ENCODE measurements around the gene RUNX3. TPM values are rescaled to one million over a fixed set of nuclear protein-coding genes. Genes with fewer than 3 reads are reported as not detected.

RUNX3 gene
- total RNA-seq, 1 experiment from 2014 or later: 1.5 TPM

DNA sequence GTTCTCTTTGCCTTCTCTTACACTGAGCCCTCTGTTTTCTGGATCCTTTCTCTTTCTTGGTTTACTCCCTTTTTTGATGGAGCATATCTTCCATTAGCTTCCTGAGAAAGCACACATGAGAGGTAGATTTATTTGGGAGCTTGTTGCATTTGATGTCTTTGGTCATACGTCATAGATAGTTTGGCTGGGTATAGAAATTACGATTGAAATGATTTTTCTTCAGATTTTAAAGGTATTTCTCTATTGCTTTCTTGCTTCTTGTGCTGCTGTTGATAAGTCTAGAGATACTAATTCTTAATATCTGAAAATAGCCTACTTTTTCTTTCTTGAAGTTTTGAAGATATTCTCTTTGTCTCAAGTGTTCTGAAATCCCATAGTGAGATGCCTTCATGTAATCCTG, 45.3 kb upstream of the RUNX3 start:
- peaks cover 11% of the 10 kb centered on the region for H3K27me3 Mint-ChIP-seq (ENCODE audit: low read depth)
- DNase-seq (ENCODE audit: low spot score): no peak
- H3K9me3 Mint-ChIP-seq: peaks cover 31% of the 10 kb centered on the region
- CTCF ChIA-PET: no interaction called here
- no peak for ATAC-seq
- peaks cover 27% of the 10 kb centered on the region for H3K4me1 Mint-ChIP-seq
- TF ChIP-seq, protein P1, sequence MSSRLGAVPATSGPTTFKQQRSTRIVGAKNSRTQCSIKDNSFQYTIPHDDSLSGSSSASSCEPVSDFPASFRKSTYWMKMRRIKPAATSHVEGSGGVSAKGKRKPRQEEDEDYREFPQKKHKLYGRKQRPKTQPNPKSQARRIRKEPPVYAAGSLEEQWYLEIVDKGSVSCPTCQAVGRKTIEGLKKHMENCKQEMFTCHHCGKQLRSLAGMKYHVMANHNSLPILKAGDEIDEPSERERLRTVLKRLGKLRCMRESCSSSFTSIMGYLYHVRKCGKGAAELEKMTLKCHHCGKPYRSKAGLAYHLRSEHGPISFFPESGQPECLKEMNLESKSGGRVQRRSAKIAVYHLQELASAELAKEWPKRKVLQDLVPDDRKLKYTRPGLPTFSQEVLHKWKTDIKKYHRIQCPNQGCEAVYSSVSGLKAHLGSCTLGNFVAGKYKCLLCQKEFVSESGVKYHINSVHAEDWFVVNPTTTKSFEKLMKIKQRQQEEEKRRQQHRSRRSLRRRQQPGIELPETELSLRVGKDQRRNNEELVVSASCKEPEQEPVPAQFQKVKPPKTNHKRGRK (CRISPR knock-in tag; IDR thresholded peaks at IDR 0.05; ENCODE audit: borderline replicate concordance): no peak
- TF ChIP-seq, protein P2, sequence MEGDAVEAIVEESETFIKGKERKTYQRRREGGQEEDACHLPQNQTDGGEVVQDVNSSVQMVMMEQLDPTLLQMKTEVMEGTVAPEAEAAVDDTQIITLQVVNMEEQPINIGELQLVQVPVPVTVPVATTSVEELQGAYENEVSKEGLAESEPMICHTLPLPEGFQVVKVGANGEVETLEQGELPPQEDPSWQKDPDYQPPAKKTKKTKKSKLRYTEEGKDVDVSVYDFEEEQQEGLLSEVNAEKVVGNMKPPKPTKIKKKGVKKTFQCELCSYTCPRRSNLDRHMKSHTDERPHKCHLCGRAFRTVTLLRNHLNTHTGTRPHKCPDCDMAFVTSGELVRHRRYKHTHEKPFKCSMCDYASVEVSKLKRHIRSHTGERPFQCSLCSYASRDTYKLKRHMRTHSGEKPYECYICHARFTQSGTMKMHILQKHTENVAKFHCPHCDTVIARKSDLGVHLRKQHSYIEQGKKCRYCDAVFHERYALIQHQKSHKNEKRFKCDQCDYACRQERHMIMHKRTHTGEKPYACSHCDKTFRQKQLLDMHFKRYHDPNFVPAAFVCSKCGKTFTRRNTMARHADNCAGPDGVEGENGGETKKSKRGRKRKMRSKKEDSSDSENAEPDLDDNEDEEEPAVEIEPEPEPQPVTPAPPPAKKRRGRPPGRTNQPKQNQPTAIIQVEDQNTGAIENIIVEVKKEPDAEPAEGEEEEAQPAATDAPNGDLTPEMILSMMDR (IDR thresholded peaks at IDR 0.05): no peak
- TF ChIP-seq JUN (CRISPR knock-in tag; IDR thresholded peaks at IDR 0.05): no peak
- no peak for TF ChIP-seq ZNF263 (CRISPR knock-in tag; IDR thresholded peaks at IDR 0.05; ENCODE audit: low read depth)
- TF ChIP-seq ZBTB21 (CRISPR knock-in tag; IDR thresholded peaks at IDR 0.05; ENCODE audit: borderline replicate concordance): no peak
- TF ChIP-seq NR1H2 (CRISPR knock-in tag; IDR thresholded peaks at IDR 0.05): no peak
- TF ChIP-seq SMAD3 (CRISPR knock-in tag; IDR thresholded peaks at IDR 0.05; ENCODE audit: borderline replicate concordance): no peak
- TF ChIP-seq, protein P3, sequence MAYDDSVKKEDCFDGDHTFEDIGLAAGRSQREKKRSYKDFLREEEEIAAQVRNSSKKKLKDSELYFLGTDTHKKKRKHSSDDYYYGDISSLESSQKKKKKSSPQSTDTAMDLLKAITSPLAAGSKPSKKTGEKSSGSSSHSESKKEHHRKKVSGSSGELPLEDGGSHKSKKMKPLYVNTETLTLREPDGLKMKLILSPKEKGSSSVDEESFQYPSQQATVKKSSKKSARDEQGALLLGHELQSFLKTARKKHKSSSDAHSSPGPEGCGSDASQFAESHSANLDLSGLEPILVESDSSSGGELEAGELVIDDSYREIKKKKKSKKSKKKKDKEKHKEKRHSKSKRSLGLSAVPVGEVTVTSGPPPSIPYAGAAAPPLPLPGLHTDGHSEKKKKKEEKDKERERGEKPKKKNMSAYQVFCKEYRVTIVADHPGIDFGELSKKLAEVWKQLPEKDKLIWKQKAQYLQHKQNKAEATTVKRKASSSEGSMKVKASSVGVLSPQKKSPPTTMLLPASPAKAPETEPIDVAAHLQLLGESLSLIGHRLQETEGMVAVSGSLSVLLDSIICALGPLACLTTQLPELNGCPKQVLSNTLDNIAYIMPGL (CRISPR knock-in tag; IDR thresholded peaks at IDR 0.05): no peak
- TF ChIP-seq TEAD4 (CRISPR knock-in tag; IDR thresholded peaks at IDR 0.05): no peak
- TF ChIP-seq ZNF219 (CRISPR knock-in tag; IDR thresholded peaks at IDR 0.05; ENCODE audit: borderline replicate concordance): no peak
- TF ChIP-seq PRDM15 (CRISPR knock-in tag; IDR thresholded peaks at IDR 0.05): no peak
- no peak for TF ChIP-seq CREM (CRISPR knock-in tag; IDR thresholded peaks at IDR 0.05)
- TF ChIP-seq CDX4 (CRISPR knock-in tag; IDR thresholded peaks at IDR 0.05; ENCODE audit: borderline replicate concordance): no peak
- TF ChIP-seq JAZF1 (CRISPR knock-in tag; IDR thresholded peaks at IDR 0.05): no peak
- TF ChIP-seq, protein P4, sequence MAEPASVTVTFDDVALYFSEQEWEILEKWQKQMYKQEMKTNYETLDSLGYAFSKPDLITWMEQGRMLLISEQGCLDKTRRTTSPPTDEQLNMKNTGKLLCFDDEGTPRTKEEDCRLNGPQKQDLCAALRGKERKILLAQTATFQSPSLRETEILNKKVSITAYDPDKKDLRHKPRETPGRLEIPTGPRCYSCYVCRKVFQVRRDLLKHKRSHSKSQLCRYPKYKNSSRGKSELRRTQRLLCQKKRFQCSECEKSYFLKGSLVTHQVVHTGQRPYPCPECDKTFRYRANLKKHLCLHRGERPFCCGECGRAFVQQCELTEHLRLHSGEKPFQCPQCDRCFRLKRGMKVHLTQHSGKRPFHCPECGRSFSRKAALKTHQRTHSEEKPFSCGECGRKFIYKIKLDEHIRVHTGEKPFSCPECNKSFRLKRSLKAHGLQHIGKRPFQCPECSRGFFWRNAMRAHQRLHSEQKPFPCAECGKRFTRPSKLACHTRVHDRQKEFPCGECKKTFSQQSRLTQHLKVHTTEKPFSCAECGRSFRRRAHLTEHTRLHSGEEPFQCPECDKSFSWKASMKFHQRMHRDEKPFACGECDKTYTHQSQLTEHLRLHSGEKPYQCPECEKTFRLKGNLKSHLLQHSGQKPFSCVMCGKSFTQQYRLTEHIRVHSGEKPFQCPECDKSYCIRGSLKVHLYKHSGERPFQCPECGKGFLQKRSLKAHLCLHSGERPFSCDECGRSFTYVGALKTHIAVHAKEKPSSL (CRISPR knock-in tag; conservative IDR thresholded peaks at IDR 0.05): no peak
- TF ChIP-seq CBFB (CRISPR knock-in tag; IDR thresholded peaks at IDR 0.05; ENCODE audit: low read depth): no peak
- TF ChIP-seq, protein P5, sequence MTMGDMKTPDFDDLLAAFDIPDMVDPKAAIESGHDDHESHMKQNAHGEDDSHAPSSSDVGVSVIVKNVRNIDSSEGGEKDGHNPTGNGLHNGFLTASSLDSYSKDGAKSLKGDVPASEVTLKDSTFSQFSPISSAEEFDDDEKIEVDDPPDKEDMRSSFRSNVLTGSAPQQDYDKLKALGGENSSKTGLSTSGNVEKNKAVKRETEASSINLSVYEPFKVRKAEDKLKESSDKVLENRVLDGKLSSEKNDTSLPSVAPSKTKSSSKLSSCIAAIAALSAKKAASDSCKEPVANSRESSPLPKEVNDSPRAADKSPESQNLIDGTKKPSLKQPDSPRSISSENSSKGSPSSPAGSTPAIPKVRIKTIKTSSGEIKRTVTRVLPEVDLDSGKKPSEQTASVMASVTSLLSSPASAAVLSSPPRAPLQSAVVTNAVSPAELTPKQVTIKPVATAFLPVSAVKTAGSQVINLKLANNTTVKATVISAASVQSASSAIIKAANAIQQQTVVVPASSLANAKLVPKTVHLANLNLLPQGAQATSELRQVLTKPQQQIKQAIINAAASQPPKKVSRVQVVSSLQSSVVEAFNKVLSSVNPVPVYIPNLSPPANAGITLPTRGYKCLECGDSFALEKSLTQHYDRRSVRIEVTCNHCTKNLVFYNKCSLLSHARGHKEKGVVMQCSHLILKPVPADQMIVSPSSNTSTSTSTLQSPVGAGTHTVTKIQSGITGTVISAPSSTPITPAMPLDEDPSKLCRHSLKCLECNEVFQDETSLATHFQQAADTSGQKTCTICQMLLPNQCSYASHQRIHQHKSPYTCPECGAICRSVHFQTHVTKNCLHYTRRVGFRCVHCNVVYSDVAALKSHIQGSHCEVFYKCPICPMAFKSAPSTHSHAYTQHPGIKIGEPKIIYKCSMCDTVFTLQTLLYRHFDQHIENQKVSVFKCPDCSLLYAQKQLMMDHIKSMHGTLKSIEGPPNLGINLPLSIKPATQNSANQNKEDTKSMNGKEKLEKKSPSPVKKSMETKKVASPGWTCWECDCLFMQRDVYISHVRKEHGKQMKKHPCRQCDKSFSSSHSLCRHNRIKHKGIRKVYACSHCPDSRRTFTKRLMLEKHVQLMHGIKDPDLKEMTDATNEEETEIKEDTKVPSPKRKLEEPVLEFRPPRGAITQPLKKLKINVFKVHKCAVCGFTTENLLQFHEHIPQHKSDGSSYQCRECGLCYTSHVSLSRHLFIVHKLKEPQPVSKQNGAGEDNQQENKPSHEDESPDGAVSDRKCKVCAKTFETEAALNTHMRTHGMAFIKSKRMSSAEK (CRISPR knock-in tag; IDR thresholded peaks at IDR 0.05; ENCODE audit: borderline replicate concordance): no peak
- no peak for TF ChIP-seq ATF3 (CRISPR knock-in tag; conservative IDR thresholded peaks at IDR 0.05)
- H3K4me3 Mint-ChIP-seq: no peak overlapping the region
- no peak overlapping the region for H3K27ac Mint-ChIP-seq
- peaks cover 25% of the 10 kb centered on the region for H3K36me3 Mint-ChIP-seq
- POLR2A ChIA-PET: no interaction called here

Data from WTC11 (cell line).